NT2/D1 (cell line): ENCODE measurements around the gene PTGR3.

Source experiments
- SUZ12 ChIP-seq: IDR thresholded peaks from 2 replicates; pipeline ENCODE4 v1.6.1; 2011; ENCODE audit not compliant: insufficient read length, insufficient read depth; ENCODE audit errors: extremely low read depth
- YY1 ChIP-seq: IDR thresholded peaks from 2 replicates; pipeline ENCODE4 v1.6.1; 2011; ENCODE audit not compliant: insufficient read length, insufficient read depth
- ZNF274 ChIP-seq: IDR thresholded peaks from 2 replicates; pipeline ENCODE4 v1.6.1; 2011; ENCODE audit warnings: mild to moderate bottlenecking, low read depth, low read length

DNA sequence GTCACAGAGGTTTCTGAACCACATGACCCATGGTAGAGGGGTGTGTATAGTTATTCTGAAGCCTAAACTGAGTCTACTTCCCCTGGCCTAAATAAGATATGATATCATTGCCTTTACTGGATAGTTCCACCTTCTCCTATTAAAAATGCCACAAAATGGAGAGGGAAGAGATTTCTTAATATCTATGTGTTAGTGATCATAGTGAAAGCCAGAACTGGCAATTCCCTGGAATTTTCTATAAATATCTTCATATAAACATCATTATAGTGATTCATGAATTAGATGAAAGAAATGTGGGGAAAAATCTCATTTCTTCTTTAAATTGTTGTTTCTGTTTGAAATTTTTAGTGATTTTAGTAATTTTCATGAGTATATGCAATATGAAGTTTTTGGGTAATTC lies 47.4 kb upstream of the PTGR3 start:
- TF ChIP-seq ZNF274 (no peak), YY1 (no peak), SUZ12 (no peak)
